HepG2 (cell line): ENCODE data around the gene BCL2A1. TPM values are rescaled to one million over a fixed set of nuclear protein-coding genes. Genes with fewer than 3 reads are reported as not detected.

Experiments used
- ATAC-seq: fragments of 200-7000 bp; cut with Tn5 transposase; 3 replicates; pipeline ENCODE4 v1.9.1; 2020; ENCODE audit warnings: mild to moderate bottlenecking, moderate library complexity
- BruUV-seq: library from RNA; stranded (reverse); fragments of 400-500 nt; replicated peaks from 2 replicates; lab custom pipeline; 2021; lab: Mats Ljungman, UMichigan
- CTCF ChIA-PET: fragments of 300-600 bp; formaldehyde crosslinking; extraction: SDS; loops from one replicate; lab custom pipeline; 2021; ENCODE audit warnings: low total read pairs, inconsistent platforms, low intra/inter-chr PET ratio; lab: Yijun Ruan, JAX
- POLR2A ChIA-PET: fragments of 350-600 bp; sonication (Branson Sonifier 250); formaldehyde crosslinking; loops from one replicate; lab custom pipeline; 2020; ENCODE audit warnings: antibody characterized with exemption, inconsistent platforms; lab: Yijun Ruan, JAX
- DNase-seq: peaks from one replicate; pipeline ENCODE4 v3.0.0-alpha.2; 2015; ENCODE audit warnings: low spot score
- FAIRE-seq: peaks from 3 replicates; lab custom pipeline; 2011; peaks lifted over from hg19 to GRCh38; lab: Jason Lieb, UNC
- H2AFZ ChIP-seq: one replicate; pipeline ENCODE4 v1.6.1; 2011; ENCODE audit warnings: low read length, inconsistent platforms
- H3K27ac ChIP-seq: fragments of 300-600 bp; 3 replicates; pipeline ENCODE4 v1.8.0; 2011; ENCODE audit warnings: mixed run types, mild to moderate bottlenecking, mixed read lengths, low read length, inconsistent platforms; ENCODE audit not compliant: insufficient read depth; ENCODE audit errors: extremely low read length
- H3K27me3 ChIP-seq, 2 experiments: fragments of 200-600 bp in 1 of 2; 2 replicates in 1 of 2; 3 replicates in 1 of 2; pipeline versions ENCODE4 v1.6.0 to v1.8.0; 2011; ENCODE audit warnings: low read length in 2 of 2, mild to moderate bottlenecking in 2 of 2, moderate library complexity in 2 of 2, inconsistent platforms in 1 of 2; ENCODE audit not compliant: insufficient read depth in 2 of 2, control insufficient read depth in 1 of 2
- H3K36me3 ChIP-seq, 2 experiments: fragments of 200-600 bp in 1 of 2; replicated peaks in 1 of 2; 2 replicates in 1 of 2; 3 replicates in 1 of 2; pipeline versions ENCODE4 v1.5.1 to v1.8.0; 2011; ENCODE audit warnings: low read length in 2 of 2, inconsistent platforms in 1 of 2; ENCODE audit not compliant: insufficient read depth in 2 of 2, control insufficient read depth in 1 of 2
- H3K4me1 ChIP-seq: 2 replicates; pipeline ENCODE4 v1.5.1; 2012; ENCODE audit warnings: low read length, inconsistent platforms; ENCODE audit not compliant: insufficient read depth
- H3K4me2 ChIP-seq: 2 replicates; pipeline ENCODE4 v1.6.0; 2011; ENCODE audit warnings: low read depth, low read length, inconsistent platforms
- H3K4me3 ChIP-seq, 3 experiments: fragments of 200-600 bp in 1 of 3; sonication (generic), shearing (Covaris generic) in 1 of 3; replicated peaks in 1 of 3; 2 replicates each; pipeline ENCODE4 v1.5.1; 2011 to 2016; ENCODE audit warnings: low read length in 3 of 3, inconsistent platforms in 2 of 3, low read depth in 2 of 3, mild to moderate bottlenecking in 2 of 3, control low read depth in 1 of 3, mixed read lengths in 1 of 3; ENCODE audit not compliant: insufficient read depth in 1 of 3
- H3K79me2 ChIP-seq: one replicate; pipeline ENCODE4 v1.6.1; 2011; ENCODE audit warnings: low read length, inconsistent platforms; ENCODE audit not compliant: insufficient read depth
- H3K9ac ChIP-seq: 2 replicates; pipeline ENCODE4 v1.6.0; 2011; ENCODE audit warnings: mild to moderate bottlenecking, low read depth, low read length, inconsistent platforms; ENCODE audit not compliant: insufficient read depth
- H3K9me3 ChIP-seq: 2 replicates; pipeline ENCODE4 v1.5.1; 2012; ENCODE audit warnings: mild to moderate bottlenecking, low read length
- H4K20me1 ChIP-seq: 2 replicates; pipeline ENCODE4 v1.6.0; 2011; ENCODE audit warnings: inconsistent platforms, mild to moderate bottlenecking, low read length, moderate library complexity; ENCODE audit not compliant: insufficient read depth
- ASH2L ChIP-seq: fragments of 300-600, 200-600 bp; sonication (generic); IDR thresholded peaks from 2 replicates; pipeline ENCODE4 v1.7.0; 2017; ENCODE audit warnings: low read depth, mild to moderate bottlenecking, moderate library complexity, mixed read lengths, low read length; ENCODE audit not compliant: insufficient read length
- ATRX ChIP-seq: sonication (generic); formaldehyde crosslinking; IDR thresholded peaks from 2 replicates; pipeline ENCODE4 v1.4.0; 2020; ENCODE audit warnings: missing genetic modification reagents, borderline replicate concordance
- MIXL1 ChIP-seq: IDR thresholded peaks from 2 replicates; pipeline ENCODE4 v1.6.1; 2016
- NFRKB ChIP-seq: fragments of 450-650 bp; IDR thresholded peaks from 2 replicates; pipeline ENCODE4 v1.6.1; 2017
- SP2 ChIP-seq: sonication (generic); formaldehyde crosslinking; IDR thresholded peaks from 2 replicates; pipeline ENCODE4 v1.5.1; 2020; ENCODE audit warnings: mild to moderate bottlenecking, missing genetic modification reagents
- ZNF292 ChIP-seq: sonication (generic); formaldehyde crosslinking; IDR thresholded peaks from 2 replicates; pipeline ENCODE4 v1.8.1; 2022; ENCODE audit warnings: mild to moderate bottlenecking, low read depth, missing genetic modification reagents, borderline replicate concordance
- ZNF549 ChIP-seq: sonication (generic); formaldehyde crosslinking; IDR thresholded peaks from 2 replicates; pipeline ENCODE4 v1.5.0; 2020; ENCODE audit warnings: missing genetic modification reagents
- ZNF891 ChIP-seq: sonication (generic); formaldehyde crosslinking; IDR thresholded peaks from 2 replicates; pipeline ENCODE4 v1.5.0; 2020; ENCODE audit warnings: mild to moderate bottlenecking, missing genetic modification reagents
- WGBS: methylation state at CpG from one replicate; pipeline ENCODE4 v1.1.6; 2017; ENCODE audit warnings: low lambda C conversion rate; 5-methylcytosine and 5-hydroxymethylcytosine counted together
- in situ Hi-C: cut with HindIII; loops from 2 replicates; pipeline ENCODE4 v1.10.0; 2017; ENCODE audit warnings: low pct_unique_long_range_greater_than_20kb; ENCODE audit not compliant: extremely low pct_ligation_motif_present
- intact Hi-C: fragments of 100-400 bp; cut with micrococcal nuclease; formaldehyde crosslinking; loops from one replicate; pipeline ENCODE4 v1.10.0; 2022; ENCODE audit not compliant: unreplicated experiment
- polyA plus RNA-seq, 8 experiments: library from polyadenylated mRNA; depleted of rRNA in 3 of 8; stranded (reverse) in 7 of 8; unstranded in 1 of 8; fragments of >200 nt; fragmentation: Illumina TruSeq in 4 of 8; extraction: Trizol in 4 of 8; gene quantifications; 2 replicates each; pipeline versions ENCODE4 v1.2.1 to v1.2.3, GENCODE V29; 2011 to 2016; ENCODE audit warnings: low read depth in 4 of 8, missing spikeins in 1 of 8, mixed read lengths in 1 of 8; ENCODE audit not compliant: insufficient read depth in 1 of 8
- total RNA-seq, 5 experiments: library from RNA; depleted of rRNA; stranded (reverse); fragments of >200 nt; fragmentation: Illumina TruSeq; extraction: Trizol; gene quantifications; 2 replicates each; pipeline ENCODE4 v1.2.3, GENCODE V29; 2016; ENCODE audit warnings: low read depth in 1 of 5
- TF ChIP-seq, protein P1 (sequence below): sonication (generic); formaldehyde crosslinking; IDR thresholded peaks from 2 replicates; pipeline ENCODE4 v1.5.0; 2020; ENCODE audit warnings: missing genetic modification reagents, mild to moderate bottlenecking, borderline replicate concordance
- TF ChIP-seq, protein P2 (sequence below): sonication (generic); formaldehyde crosslinking; IDR thresholded peaks from 2 replicates; pipeline ENCODE4 v1.4.0; 2020; ENCODE audit warnings: missing genetic modification reagents
- TF ChIP-seq, protein P3 (sequence below): sonication (generic); formaldehyde crosslinking; IDR thresholded peaks from 2 replicates; pipeline ENCODE4 v1.8.1; 2023; ENCODE audit warnings: mild to moderate bottlenecking, missing genetic modification reagents

The BCL2A1 gene
- total and polyA plus RNA-seq, 2 of the 13 experiments (the other 11 are each of a cell fraction or from before 2014, with no cell fraction given) = 0.08 to 0.31 TPM

DNA sequence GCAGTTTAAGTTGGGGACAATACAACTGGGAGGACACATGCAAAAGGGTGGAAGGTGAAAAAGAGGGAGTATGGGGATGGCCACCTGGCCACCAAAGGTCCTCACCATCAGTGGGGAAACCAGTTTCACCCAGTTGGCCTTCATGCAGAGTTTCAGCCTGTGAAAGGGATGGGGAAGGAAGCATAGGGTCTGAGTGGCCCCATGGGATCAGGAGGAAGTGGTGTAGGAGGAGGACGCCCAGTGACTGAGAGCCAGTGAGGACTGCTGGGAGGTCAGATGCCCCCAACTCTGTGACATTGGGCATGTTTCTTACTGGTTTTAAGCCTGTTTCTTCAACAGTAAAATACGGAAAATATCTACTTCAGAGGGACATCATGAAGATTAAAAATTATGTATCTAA is 16.3 kb downstream of the BCL2A1 start:
- peaks cover 28% of the 10 kb centered on the region for H3K4me1 ChIP-seq
- H3K4me3 ChIP-seq = no peak overlapping the region
- intact Hi-C loops = no loop called here
- 74% methylated on average over 2 of the region's 2 CpGs for WGBS
- H3K36me3 ChIP-seq = no peaks in the 10 kb centered on the region
- H3K9ac ChIP-seq = no peak overlapping the region
- in situ Hi-C loops = no loop called here
- no peaks in the 10 kb centered on the region for H4K20me1 ChIP-seq
- no peaks in the 10 kb centered on the region for H3K27me3 ChIP-seq
- H2AFZ ChIP-seq = no peak overlapping the region
- no TSS peak for BruUV-seq
- ATAC-seq (no peak), FAIRE-seq (no peak), DNase-seq (no peak)
- ChIA-PET CTCF (no interaction called here), POLR2A (no interaction called here)
- H3K4me2 ChIP-seq = no peak overlapping the region
- no peak overlapping the region for H3K27ac ChIP-seq
- no peaks in the 10 kb centered on the region for H3K79me2 ChIP-seq
- TF ChIP-seq MIXL1 (CRISPR knock-in tag) (no peak), ZNF549 (CRISPR knock-in tag) (no peak)
- no peaks in the 10 kb centered on the region for H3K9me3 ChIP-seq

DNA sequence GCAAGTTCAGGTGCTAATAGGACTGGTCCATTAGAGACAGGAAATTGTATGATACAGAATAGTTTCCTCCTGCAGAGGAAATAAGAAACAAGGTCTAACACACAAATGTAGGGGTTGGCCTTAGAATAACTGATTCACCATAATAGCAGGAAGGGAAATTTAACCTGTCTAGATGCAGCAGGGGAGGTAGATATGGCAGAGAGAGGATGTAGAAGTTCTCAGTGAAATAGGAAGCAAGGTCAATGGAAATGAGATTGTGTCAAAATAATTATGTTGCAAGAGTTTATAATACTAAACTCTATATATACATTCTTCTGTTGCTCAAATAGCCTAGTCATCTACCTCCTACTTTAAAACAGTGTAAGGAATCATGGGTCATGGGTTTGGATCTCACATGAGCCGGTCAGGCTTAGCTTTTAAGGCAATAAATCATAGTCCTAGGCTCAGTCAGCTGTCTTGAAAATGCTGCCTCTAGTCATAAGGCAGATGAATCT is 17.0 kb downstream of the BCL2A1 start:
- H3K4me2 ChIP-seq = no peak overlapping the region
- no peak for ATAC-seq
- WGBS = 38% methylated on average over 1 of the region's 1 CpG
- no peaks in the 10 kb centered on the region for H4K20me1 ChIP-seq
- H3K79me2 ChIP-seq = no peaks in the 10 kb centered on the region
- FAIRE-seq = no peak
- ChIA-PET POLR2A (no interaction called here), CTCF (no interaction called here)
- intact Hi-C loops (no loop called here), in situ Hi-C loops (no loop called here)
- H3K4me3 ChIP-seq = no peak overlapping the region
- TF ChIP-seq SP2 (CRISPR knock-in tag) (no peak), ASH2L (no peak), ZNF891 (CRISPR knock-in tag) (no peak), ZNF292 (CRISPR knock-in tag) (no peak), NFRKB (no peak), ATRX (CRISPR knock-in tag) (no peak)
- TF ChIP-seq, protein P1, sequence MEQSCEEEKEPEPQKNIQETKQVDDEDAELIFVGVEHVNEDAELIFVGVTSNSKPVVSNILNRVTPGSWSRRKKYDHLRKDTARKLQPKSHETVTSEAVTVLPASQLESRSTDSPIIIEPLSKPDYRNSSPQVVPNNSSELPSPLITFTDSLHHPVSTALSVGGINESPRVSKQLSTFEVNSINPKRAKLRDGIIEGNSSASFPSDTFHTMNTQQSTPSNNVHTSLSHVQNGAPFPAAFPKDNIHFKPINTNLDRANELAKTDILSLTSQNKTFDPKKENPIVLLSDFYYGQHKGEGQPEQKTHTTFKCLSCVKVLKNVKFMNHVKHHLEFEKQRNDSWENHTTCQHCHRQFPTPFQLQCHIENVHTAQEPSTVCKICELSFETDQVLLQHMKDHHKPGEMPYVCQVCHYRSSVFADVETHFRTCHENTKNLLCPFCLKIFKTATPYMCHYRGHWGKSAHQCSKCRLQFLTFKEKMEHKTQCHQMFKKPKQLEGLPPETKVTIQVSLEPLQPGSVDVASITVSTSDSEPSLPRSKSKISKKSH (CRISPR knock-in tag) = no peak
- TF ChIP-seq, protein P2, sequence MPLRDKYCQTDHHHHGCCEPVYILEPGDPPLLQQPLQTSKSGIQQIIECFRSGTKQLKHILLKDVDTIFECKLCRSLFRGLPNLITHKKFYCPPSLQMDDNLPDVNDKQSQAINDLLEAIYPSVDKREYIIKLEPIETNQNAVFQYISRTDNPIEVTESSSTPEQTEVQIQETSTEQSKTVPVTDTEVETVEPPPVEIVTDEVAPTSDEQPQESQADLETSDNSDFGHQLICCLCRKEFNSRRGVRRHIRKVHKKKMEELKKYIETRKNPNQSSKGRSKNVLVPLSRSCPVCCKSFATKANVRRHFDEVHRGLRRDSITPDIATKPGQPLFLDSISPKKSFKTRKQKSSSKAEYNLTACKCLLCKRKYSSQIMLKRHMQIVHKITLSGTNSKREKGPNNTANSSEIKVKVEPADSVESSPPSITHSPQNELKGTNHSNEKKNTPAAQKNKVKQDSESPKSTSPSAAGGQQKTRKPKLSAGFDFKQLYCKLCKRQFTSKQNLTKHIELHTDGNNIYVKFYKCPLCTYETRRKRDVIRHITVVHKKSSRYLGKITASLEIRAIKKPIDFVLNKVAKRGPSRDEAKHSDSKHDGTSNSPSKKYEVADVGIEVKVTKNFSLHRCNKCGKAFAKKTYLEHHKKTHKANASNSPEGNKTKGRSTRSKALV (CRISPR knock-in tag) = no peak
- TF ChIP-seq, protein P3, sequence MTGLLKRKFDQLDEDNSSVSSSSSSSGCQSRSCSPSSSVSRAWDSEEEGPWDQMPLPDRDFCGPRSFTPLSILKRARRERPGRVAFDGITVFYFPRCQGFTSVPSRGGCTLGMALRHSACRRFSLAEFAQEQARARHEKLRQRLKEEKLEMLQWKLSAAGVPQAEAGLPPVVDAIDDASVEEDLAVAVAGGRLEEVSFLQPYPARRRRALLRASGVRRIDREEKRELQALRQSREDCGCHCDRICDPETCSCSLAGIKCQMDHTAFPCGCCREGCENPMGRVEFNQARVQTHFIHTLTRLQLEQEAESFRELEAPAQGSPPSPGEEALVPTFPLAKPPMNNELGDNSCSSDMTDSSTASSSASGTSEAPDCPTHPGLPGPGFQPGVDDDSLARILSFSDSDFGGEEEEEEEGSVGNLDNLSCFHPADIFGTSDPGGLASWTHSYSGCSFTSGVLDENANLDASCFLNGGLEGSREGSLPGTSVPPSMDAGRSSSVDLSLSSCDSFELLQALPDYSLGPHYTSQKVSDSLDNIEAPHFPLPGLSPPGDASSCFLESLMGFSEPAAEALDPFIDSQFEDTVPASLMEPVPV (CRISPR knock-in tag) = no peak
- H3K27ac ChIP-seq = no peak overlapping the region
- H3K9me3 ChIP-seq = no peaks in the 10 kb centered on the region
- no peak for DNase-seq
- no TSS peak for BruUV-seq
- H3K4me1 ChIP-seq = peaks cover 30% of the 10 kb centered on the region
- H3K27me3 ChIP-seq = no peaks in the 10 kb centered on the region
- H3K9ac ChIP-seq = no peak overlapping the region
- no peaks in the 10 kb centered on the region for H3K36me3 ChIP-seq
- no peak overlapping the region for H2AFZ ChIP-seq
